HG03039 (cell line): Measurements from ENCODE around the gene ITFG1.
"Not testable (repeated sequence)": the region's sequence is repeated elsewhere in the genome, so short reads cannot be mapped to it uniquely, and the experiment has no call there.

Experiments
- ATAC-seq: cut with Tn5 transposase; IDR thresholded peaks from one replicate; pipeline ENCODE4 v1.9.1; 2021; ENCODE audit warnings: mild to moderate bottlenecking, moderate library complexity; ENCODE audit not compliant: unreplicated experiment

ITFG1 gene

DNA sequence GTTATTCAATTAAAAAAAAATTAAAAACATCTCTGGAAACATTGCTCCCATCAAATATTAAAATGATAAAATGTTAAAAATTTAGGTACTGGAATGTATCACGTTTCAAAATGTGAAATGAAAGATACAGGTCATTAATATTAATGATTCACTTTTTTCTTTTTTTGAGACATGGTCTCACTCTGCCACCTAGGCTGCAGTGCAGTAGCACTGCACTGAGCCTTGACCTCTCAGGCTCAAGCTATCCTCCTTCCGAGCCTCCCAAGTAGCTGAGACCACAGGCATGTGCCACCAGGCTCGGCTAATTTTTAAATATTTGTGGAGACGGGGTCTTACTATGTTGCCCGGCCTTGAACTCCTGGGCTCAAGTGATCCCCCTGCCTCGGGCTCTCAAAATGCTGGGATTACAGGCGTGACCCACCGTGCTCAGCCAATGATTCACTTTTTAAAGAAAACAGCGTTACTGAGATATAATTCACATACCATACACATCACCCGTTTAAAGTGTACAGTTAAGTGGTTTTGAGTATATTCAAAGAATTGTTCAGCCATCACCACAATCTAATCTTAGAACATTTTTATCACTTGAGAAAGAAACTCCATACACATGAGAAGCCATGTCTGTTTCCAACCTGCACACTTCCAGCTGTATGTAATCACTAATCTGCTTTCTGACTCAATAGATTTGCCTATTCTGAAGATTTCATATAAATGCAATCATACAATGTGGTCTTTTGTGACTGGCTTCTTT lies 298.0 kb downstream of the ITFG1 start:
- no peak for ATAC-seq

DNA sequence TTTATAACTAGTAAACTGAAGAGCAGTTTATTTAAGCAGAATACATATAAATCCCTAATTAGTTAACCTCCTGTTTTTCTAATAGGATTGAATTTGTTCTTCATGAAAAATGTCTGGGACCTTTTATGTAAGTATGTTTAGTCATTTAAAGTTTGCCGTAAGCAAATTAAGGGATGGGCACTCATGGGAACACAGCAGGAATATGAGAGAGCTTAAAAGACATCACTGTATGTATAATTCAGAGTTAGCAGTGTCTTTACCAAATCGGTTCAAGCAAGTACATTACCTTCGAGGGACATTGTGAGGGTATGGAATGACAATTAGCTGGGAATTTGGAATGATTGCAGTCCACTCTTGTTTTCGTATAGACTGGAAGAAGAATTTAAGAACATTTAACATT lies 299.4 kb downstream of the ITFG1 start:
- ATAC-seq: no peak

DNA sequence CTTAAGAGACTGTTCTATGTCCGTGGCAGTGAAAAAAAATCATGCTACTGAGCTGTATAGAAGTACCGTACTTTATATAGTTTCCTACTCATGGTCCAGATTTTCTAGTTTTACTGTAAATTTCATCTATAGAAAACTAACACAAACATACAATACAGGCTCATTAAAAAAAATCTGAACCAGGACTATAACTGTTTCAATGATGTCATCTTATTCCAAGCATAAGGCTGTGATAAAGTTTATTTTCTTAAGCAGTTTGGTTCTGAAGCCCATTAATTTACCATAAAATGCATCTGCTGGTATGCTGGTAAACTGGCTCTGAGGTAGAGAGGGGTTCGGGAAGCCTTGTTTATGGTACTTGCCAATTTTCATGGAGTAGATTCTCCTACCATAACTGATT lies 300.4 kb downstream of the ITFG1 start:
- ATAC-seq: no peak

DNA sequence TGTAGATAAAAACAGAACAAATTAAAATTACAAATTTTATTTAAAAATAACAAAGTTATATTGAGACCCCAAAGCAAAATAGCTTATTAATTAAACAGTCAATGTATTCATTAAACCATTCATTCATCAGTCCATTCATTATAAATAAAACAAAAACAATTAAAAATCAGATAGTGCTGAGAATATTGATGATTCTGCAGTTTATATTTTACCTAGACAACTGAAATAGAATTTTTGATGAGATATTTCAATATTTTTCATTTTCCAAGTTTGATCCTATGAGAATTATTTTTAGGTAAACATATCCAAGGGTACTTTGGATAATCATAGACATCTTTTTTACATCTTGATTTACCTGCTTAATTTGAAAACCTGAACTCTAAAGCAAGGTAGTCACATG lies 301.9 kb downstream of the ITFG1 start:
- no peak for ATAC-seq

DNA sequence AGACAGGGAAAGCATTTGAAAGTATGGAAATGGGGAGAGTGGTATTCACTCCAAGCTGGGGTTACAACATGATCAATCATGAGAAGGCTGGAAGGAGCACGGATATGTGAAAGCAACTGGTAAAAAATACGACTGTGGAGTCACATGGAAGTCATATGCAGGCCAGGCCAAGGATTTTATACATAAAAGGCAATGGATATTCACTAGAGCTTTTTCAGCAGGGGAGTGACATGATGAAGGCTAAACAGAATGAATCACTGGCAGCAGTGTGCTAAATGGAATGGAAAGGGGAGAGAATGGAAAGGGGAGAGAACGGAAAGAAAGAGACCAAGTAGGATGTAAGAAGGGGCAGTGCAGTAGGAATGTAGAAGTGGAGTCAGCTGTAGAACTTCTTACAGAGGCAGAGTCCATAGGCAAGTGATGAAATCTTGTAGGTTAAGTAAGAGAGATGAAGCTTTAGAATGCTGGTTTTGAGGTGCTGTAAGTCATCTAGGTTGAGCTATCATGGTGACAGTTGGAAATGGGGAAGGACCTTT lies 304.1 kb downstream of the ITFG1 start:
- no peak for ATAC-seq

- ATAC-seq: not testable (repeated sequence)
These were observed 308.4 kb downstream of the ITFG1 start for GRCh38 chr16:47152501-47152900.

DNA sequence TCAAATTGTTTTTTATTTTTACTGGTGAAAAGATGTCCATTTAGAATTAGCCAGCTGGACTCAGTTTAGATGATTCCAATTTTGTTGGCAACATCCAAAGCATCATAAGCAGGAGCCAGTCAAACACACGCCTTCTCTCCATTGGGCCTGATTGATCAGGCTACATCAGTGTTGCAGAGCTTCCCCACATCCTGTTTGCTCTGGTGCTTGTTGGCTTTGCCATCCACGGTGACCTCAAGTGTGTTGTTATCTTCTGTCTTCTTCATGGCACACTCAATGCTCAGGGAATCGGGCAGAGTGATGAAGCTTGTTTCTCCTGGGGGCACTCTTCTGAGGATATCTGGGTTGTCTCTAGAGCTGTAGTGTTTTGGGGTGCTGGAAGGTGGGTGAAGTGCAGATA lies 310.8 kb downstream of the ITFG1 start:
- ATAC-seq: no peak

GRCh38 chr16:47144559-47144877 lies 316.3 kb downstream of the ITFG1 start:
- no peak for ATAC-seq

- peak; percentile 54 for ATAC-seq
These were observed 316.9 kb downstream of the ITFG1 start, which contains the start of gene NETO2 for GRCh38 chr16:47143677-47144558. Gene NETO2, minus strand, starts transcription at chr16:47143945. Its CDS starts 333 bp downstream, at chr16:47143612.

GRCh38 chr16:47142821-47143676 lies 317.8 kb downstream of the ITFG1 start:
- peak; percentile 71 for ATAC-seq

GRCh38 chr16:47142486-47142820 lies 318.4 kb downstream of the ITFG1 start:
- no peak for ATAC-seq

DNA sequence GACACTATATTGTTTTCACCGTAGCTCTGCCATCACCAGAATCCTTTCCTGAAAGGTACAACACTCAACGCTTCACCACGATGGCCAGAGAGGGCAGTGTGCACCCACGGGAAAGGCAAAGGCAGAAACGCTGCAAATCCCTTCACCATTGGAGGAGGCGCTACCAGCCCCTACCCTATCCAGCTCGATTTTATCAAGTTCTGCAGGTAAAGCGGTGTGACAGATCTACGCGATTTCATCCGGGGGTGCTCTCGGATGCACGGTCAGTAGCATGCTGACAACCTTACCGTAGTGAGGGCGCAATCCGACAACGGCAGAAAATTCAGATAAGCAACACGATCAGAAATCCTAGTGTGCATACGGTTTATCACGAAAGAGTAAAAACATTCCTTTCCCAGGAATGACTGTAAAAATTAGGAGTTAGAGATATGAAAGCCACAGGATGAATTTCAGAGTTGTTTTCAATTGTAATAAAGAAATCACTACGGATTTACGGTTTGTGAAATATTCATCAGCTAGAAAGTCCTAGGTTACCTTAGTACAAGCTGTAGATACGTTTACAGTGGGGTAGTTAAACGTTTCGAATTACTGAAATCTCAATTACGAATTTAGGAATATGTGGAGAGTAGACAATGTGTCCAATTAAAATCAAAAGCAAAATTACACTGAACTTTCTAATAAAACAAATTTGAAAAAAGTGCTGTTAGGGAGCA lies 318.9 kb downstream of the ITFG1 start:
- ATAC-seq: peak; percentile 36

GRCh38 chr16:47140686-47141085 lies 320.2 kb downstream of the ITFG1 start:
- ATAC-seq: no peak

- ATAC-seq: no peak
These were observed 321.2 kb downstream of the ITFG1 start for GRCh38 chr16:47139561-47140185.

GRCh38 chr16:47137925-47138324 lies 322.9 kb downstream of the ITFG1 start:
- ATAC-seq: not testable (repeated sequence)

- no peak for ATAC-seq
These were observed 324.6 kb downstream of the ITFG1 start for GRCh38 chr16:47136099-47136842.

- no peak for ATAC-seq
These were observed 326.3 kb downstream of the ITFG1 start for GRCh38 chr16:47134550-47134949.

- ATAC-seq: no peak
These were observed 328.6 kb downstream of the ITFG1 start for GRCh38 chr16:47132308-47132707.

- no peak for ATAC-seq
These were observed 331.0 kb downstream of the ITFG1 start for GRCh38 chr16:47129755-47130435.
